ENCODE results near the gene TMEM202. TPM values are rescaled to one million over a fixed set of nuclear protein-coding genes. Genes with fewer than 3 reads are reported as not detected.
"Not testable (repeated sequence)": the region's sequence is repeated elsewhere in the genome, so short reads cannot be mapped to it uniquely, and the experiment has no call there.

The TMEM202 gene
- total and polyA plus RNA-seq, 2 donors = not detected

GRCh38 chr15:72377331-72377730, 20.8 kb upstream of the TMEM202 start:
- no peak for DNase-seq (ENCODE audit: extremely low spot score)
- 88% methylated on average over 1 of the region's 1 CpG for WGBS
- Histone ChIP-seq H3K4me3 (ENCODE audit: low read depth, low read length) (no peak overlapping the region), H3K36me3 (ENCODE audit: insufficient read depth) (no peaks in the 10 kb centered on the region), H3K27ac (ENCODE audit: low read depth) (no peak overlapping the region), H3K4me1 (ENCODE audit: insufficient read depth) (no peaks in the 10 kb centered on the region)

- not testable (repeated sequence) for DNase-seq (ENCODE audit: extremely low spot score); H3K4me1 ChIP-seq (ENCODE audit: insufficient read depth); H3K36me3 ChIP-seq (ENCODE audit: insufficient read depth); H3K27ac ChIP-seq (ENCODE audit: low read depth); H3K4me3 ChIP-seq (ENCODE audit: low read depth, low read length)
- 88% methylated on average over 3 of the region's 3 CpGs for WGBS
These were observed 19.0 kb upstream of the TMEM202 start for GRCh38 chr15:72379106-72379505.

GRCh38 chr15:72379856-72380430, 18.2 kb upstream of the TMEM202 start:
- Histone ChIP-seq H3K4me3 (ENCODE audit: low read depth, low read length) (no peak overlapping the region), H3K36me3 (ENCODE audit: insufficient read depth) (no peaks in the 10 kb centered on the region), H3K4me1 (ENCODE audit: insufficient read depth) (no peaks in the 10 kb centered on the region), H3K27ac (ENCODE audit: low read depth) (no peak overlapping the region)
- no peak for DNase-seq (ENCODE audit: extremely low spot score)
- WGBS = 52% methylated on average over 2 of the region's 2 CpGs

- Histone ChIP-seq H3K27ac (ENCODE audit: low read depth) (no peak overlapping the region), H3K4me1 (ENCODE audit: insufficient read depth) (no peaks in the 10 kb centered on the region), H3K4me3 (ENCODE audit: low read depth, low read length) (no peak overlapping the region), H3K36me3 (ENCODE audit: insufficient read depth) (no peaks in the 10 kb centered on the region)
- no peak for DNase-seq (ENCODE audit: extremely low spot score)
- WGBS = 66% methylated on average over 4 of the region's 4 CpGs
These were observed 17.4 kb upstream of the TMEM202 start for GRCh38 chr15:72380743-72381142.

GRCh38 chr15:72382146-72382545, 16.0 kb upstream of the TMEM202 start:
- DNase-seq (ENCODE audit: extremely low spot score) = no peak
- H3K4me3 ChIP-seq (ENCODE audit: low read depth, low read length) = no peak overlapping the region
- H3K27ac ChIP-seq (ENCODE audit: low read depth) = no peak overlapping the region
- no peaks in the 10 kb centered on the region for H3K4me1 ChIP-seq (ENCODE audit: insufficient read depth)
- H3K36me3 ChIP-seq (ENCODE audit: insufficient read depth) = no peaks in the 10 kb centered on the region
- WGBS = 70% methylated on average over 2 of the region's 2 CpGs

GRCh38 chr15:72387741-72388140, 10.4 kb upstream of the TMEM202 start:
- no peaks in the 10 kb centered on the region for H3K36me3 ChIP-seq (ENCODE audit: insufficient read depth)
- DNase-seq (ENCODE audit: extremely low spot score) = no peak
- H3K27ac ChIP-seq (ENCODE audit: low read depth) = no peak overlapping the region
- no peaks in the 10 kb centered on the region for H3K4me1 ChIP-seq (ENCODE audit: insufficient read depth)
- H3K4me3 ChIP-seq (ENCODE audit: low read depth, low read length) = no peak overlapping the region

- DNase-seq (ENCODE audit: extremely low spot score) = no peak
These were observed 8.9 kb upstream of the TMEM202 start for GRCh38 chr15:72389231-72389630.

GRCh38 chr15:72396331-72396730, 1.8 kb upstream of the TMEM202 start:
- not testable (repeated sequence) for H3K4me1 ChIP-seq (ENCODE audit: insufficient read depth)
- 95% methylated on average over 21 of the region's 24 CpGs for WGBS

More at GRCh38 chr15:72389231-72389630, 8.9 kb upstream of the TMEM202 start:
- WGBS = 42% methylated on average over 3 of the region's 3 CpGs
- no peaks in the 10 kb centered on the region for H3K36me3 ChIP-seq (ENCODE audit: insufficient read depth)
- H3K27ac ChIP-seq (ENCODE audit: low read depth) = no peak overlapping the region
- H3K4me3 ChIP-seq (ENCODE audit: low read depth, low read length) = no peak overlapping the region
- no peaks in the 10 kb centered on the region for H3K4me1 ChIP-seq (ENCODE audit: insufficient read depth)

GRCh38 chr15:72398648-72399047, 543 bp downstream of the TMEM202 start:
- WGBS = 85% methylated on average over 7 of the region's 7 CpGs

More at GRCh38 chr15:72396331-72396730, 1.8 kb upstream of the TMEM202 start:
- H3K27ac ChIP-seq (ENCODE audit: low read depth); DNase-seq (ENCODE audit: extremely low spot score); H3K36me3 ChIP-seq (ENCODE audit: insufficient read depth); H3K4me3 ChIP-seq (ENCODE audit: low read depth, low read length): not testable (repeated sequence)

GRCh38 chr15:72402726-72403125, 4.6 kb downstream of the TMEM202 start:
- Histone ChIP-seq H3K4me1 (ENCODE audit: insufficient read depth) (no peaks in the 10 kb centered on the region), H3K36me3 (ENCODE audit: insufficient read depth) (no peaks in the 10 kb centered on the region), H3K27ac (ENCODE audit: low read depth) (no peak overlapping the region), H3K4me3 (ENCODE audit: low read depth, low read length) (no peak overlapping the region)
- DNase-seq (ENCODE audit: extremely low spot score) = no peak
- 70% methylated on average over 5 of the region's 5 CpGs for WGBS

More at GRCh38 chr15:72398648-72399047, 543 bp downstream of the TMEM202 start:
- DNase-seq (ENCODE audit: extremely low spot score) = no peak
- Histone ChIP-seq H3K4me1 (ENCODE audit: insufficient read depth) (no peaks in the 10 kb centered on the region), H3K27ac (ENCODE audit: low read depth) (no peak overlapping the region), H3K36me3 (ENCODE audit: insufficient read depth) (no peaks in the 10 kb centered on the region), H3K4me3 (ENCODE audit: low read depth, low read length) (no peak overlapping the region)

GRCh38 chr15:72404356-72404755, 6.3 kb downstream of the TMEM202 start:
- no peak overlapping the region for H3K4me3 ChIP-seq (ENCODE audit: low read depth, low read length)
- DNase-seq (ENCODE audit: extremely low spot score) = no peak
- WGBS = 26% methylated on average over 3 of the region's 3 CpGs
- no peaks in the 10 kb centered on the region for H3K36me3 ChIP-seq (ENCODE audit: insufficient read depth)
- H3K4me1 ChIP-seq (ENCODE audit: insufficient read depth) = no peaks in the 10 kb centered on the region
- H3K27ac ChIP-seq (ENCODE audit: low read depth) = no peak overlapping the region

GRCh38 chr15:72404841-72405240, 6.7 kb downstream of the TMEM202 start:
- Histone ChIP-seq H3K36me3 (ENCODE audit: insufficient read depth) (no peaks in the 10 kb centered on the region), H3K4me3 (ENCODE audit: low read depth, low read length) (no peak overlapping the region), H3K27ac (ENCODE audit: low read depth) (no peak overlapping the region), H3K4me1 (ENCODE audit: insufficient read depth) (no peaks in the 10 kb centered on the region)
- no peak for DNase-seq (ENCODE audit: extremely low spot score)

- H3K27ac ChIP-seq (ENCODE audit: low read depth) = no peak overlapping the region
- H3K4me1 ChIP-seq (ENCODE audit: insufficient read depth) = no peaks in the 10 kb centered on the region
- no peak overlapping the region for H3K4me3 ChIP-seq (ENCODE audit: low read depth, low read length)
- WGBS = 76% methylated on average over 3 of the region's 3 CpGs
- no peaks in the 10 kb centered on the region for H3K36me3 ChIP-seq (ENCODE audit: insufficient read depth)
- no peak for DNase-seq (ENCODE audit: extremely low spot score)
These were observed 8.8 kb downstream of the TMEM202 start for GRCh38 chr15:72406936-72407335.

GRCh38 chr15:72411111-72411510, 13.0 kb downstream of the TMEM202 start:
- H3K4me1 ChIP-seq (ENCODE audit: insufficient read depth) = no peaks in the 10 kb centered on the region
- WGBS = 87% methylated on average over 5 of the region's 5 CpGs
- H3K27ac ChIP-seq (ENCODE audit: low read depth) = no peak overlapping the region
- DNase-seq (ENCODE audit: extremely low spot score) = no peak
- H3K36me3 ChIP-seq (ENCODE audit: insufficient read depth) = no peaks in the 10 kb centered on the region
- no peak overlapping the region for H3K4me3 ChIP-seq (ENCODE audit: low read depth, low read length)

GRCh38 chr15:72411544-72411943, 13.4 kb downstream of the TMEM202 start:
- H3K4me3 ChIP-seq (ENCODE audit: low read depth, low read length) = no peak overlapping the region
- H3K4me1 ChIP-seq (ENCODE audit: insufficient read depth) = no peaks in the 10 kb centered on the region
- no peak overlapping the region for H3K27ac ChIP-seq (ENCODE audit: low read depth)
- DNase-seq (ENCODE audit: extremely low spot score) = no peak
- 35% methylated on average over 1 of the region's 1 CpG for WGBS
- no peaks in the 10 kb centered on the region for H3K36me3 ChIP-seq (ENCODE audit: insufficient read depth)
